ENCODE data around the gene PLEKHA8. TPM values are rescaled to one million over a fixed set of nuclear protein-coding genes. Genes with fewer than 3 reads are reported as not detected.

The PLEKHA8 gene
- total and polyA plus RNA-seq, 12 donors = 2.1 to 14.5 (median 6.3) TPM

DNA sequence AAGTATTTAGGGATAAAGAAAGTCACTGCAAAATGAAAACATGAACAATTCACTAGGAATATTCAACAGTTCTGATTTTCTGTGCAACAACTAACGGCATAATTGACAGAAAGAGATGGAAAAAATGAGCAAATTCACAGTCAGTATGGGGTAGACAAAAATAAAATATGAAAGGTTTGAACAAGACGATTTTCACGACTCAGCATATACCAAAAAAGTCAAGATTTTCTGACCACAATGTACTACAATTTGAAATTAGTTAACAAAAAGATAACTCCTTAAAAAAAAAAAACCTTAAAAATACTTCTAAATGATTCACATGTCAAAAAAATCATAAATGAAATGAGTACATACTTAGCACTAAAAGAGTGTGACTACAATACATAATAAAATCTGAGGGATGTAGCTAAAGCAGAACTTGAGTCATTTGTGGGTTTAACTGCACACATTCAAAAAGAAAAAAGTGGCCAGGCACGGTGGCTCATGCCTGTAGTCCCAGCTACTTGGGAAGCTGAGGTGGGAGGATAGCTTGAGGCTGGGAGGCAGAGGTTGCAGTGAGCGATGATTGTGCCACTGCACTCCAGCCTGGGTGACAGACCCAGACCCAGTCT, 84.0 kb downstream of the PLEKHA8 start:
- Histone ChIP-seq H3K9me3 (replicated peaks in 1 of 3) (peaks cover 0 to 4% (median 0%) of the 10 kb centered on the region in 3 donors), H3K4me3 (no peak overlapping the region), H3K27me3 (no peaks in the 10 kb centered on the region), H3K36me3 (replicated peaks in 1 of 2) (no peaks in the 10 kb centered on the region), H3K4me1 (replicated peaks in 1 of 2) (no peaks in the 10 kb centered on the region), H3K27ac (no peak overlapping the region)
- no peak for TF ChIP-seq POLR2A (IDR thresholded peaks at IDR 0.05)
- TF ChIP-seq, protein P1, sequence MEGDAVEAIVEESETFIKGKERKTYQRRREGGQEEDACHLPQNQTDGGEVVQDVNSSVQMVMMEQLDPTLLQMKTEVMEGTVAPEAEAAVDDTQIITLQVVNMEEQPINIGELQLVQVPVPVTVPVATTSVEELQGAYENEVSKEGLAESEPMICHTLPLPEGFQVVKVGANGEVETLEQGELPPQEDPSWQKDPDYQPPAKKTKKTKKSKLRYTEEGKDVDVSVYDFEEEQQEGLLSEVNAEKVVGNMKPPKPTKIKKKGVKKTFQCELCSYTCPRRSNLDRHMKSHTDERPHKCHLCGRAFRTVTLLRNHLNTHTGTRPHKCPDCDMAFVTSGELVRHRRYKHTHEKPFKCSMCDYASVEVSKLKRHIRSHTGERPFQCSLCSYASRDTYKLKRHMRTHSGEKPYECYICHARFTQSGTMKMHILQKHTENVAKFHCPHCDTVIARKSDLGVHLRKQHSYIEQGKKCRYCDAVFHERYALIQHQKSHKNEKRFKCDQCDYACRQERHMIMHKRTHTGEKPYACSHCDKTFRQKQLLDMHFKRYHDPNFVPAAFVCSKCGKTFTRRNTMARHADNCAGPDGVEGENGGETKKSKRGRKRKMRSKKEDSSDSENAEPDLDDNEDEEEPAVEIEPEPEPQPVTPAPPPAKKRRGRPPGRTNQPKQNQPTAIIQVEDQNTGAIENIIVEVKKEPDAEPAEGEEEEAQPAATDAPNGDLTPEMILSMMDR (IDR thresholded peaks at IDR 0.05) = no peak
- no peak for DNase-seq
- intact Hi-C loops (cut with DNase I) = no loop called here
- 89 to 98% (median 94%) methylated on average over 5 of the region's 5 CpGs for WGBS, 4 donors

DNA sequence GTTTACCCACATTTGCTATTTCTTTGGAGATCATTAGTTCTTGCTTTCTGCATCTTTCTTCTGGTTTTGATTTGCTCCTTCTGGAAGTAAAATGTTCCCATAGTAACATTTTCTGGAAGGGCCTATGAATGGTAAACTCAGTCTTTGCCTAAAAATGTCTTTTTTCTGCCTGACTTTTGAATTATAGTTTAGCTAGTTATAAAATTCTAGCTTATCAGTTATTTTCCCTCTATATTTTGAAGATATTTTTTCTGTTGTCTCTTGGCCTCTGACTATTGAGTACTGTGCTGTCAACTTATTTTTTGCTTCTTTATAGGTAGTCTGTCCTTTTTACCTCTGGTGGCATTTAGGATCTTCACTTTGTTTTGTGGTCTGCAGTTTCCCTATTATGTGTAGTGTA, 84.9 kb downstream of the PLEKHA8 start:
- no peak for DNase-seq
- H3K36me3 ChIP-seq (replicated peaks in 1 of 2) = no peaks in the 10 kb centered on the region
- no peaks in the 10 kb centered on the region for H3K4me1 ChIP-seq (replicated peaks in 1 of 2)
- peaks cover 0 to 4% (median 0%) of the 10 kb centered on the region in 3 donors for H3K9me3 ChIP-seq (replicated peaks in 1 of 3)
- TF ChIP-seq POLR2A (IDR thresholded peaks at IDR 0.05) = no peak
- TF ChIP-seq, protein P1 (IDR thresholded peaks at IDR 0.05) = no peak
- intact Hi-C loops (cut with DNase I) = no loop called here
- H3K27me3 ChIP-seq = no peaks in the 10 kb centered on the region
- no peak overlapping the region for H3K4me3 ChIP-seq
- H3K27ac ChIP-seq = no peak overlapping the region

DNA sequence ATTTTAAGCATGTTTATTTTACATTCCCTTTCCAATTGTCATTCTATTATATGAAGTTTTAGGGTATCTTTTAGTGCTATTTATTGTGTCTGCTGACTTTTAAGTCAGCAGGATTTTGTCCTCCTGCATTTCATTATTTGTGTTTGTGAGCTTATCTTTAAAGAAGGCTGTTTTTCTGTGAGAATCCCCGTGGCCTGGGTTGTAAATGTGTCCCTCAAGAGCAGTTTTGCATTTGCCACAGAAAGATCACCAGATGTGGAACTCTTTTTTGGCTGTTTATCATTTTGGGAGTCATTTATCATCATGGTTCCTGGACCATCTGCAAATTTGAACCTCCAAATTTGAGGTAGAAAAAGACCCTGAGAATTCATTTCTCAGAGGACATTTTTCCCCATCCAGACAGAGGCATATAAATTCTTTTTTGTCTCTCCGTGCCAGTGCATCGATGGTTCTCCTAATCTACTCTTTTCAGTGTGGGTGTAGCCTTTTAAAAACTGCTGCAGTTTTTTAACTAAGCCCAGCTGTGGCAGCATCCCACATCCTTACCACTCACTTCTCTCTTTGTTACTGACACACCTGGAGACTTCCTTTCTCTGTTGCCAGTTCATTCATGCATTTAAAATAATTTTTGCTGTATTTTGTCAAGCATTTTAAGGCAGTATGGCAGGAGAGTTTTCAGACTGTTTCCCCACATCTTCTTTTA, 86.5 kb downstream of the PLEKHA8 start:
- no peaks in the 10 kb centered on the region for H3K4me1 ChIP-seq (replicated peaks in 1 of 2)
- no peaks in the 10 kb centered on the region for H3K36me3 ChIP-seq (replicated peaks in 1 of 2)
- 77 to 91% (median 85%) methylated on average over 3 of the region's 3 CpGs for WGBS, 4 donors
- no peak for DNase-seq
- intact Hi-C loops (cut with DNase I) = no loop called here
- H3K9me3 ChIP-seq (replicated peaks in 1 of 3) = peaks cover 0 to 4% (median 0%) of the 10 kb centered on the region in 3 donors
- no peak overlapping the region for H3K27ac ChIP-seq
- no peaks in the 10 kb centered on the region for H3K27me3 ChIP-seq
- H3K4me3 ChIP-seq = no peak overlapping the region
- no peak for TF ChIP-seq POLR2A (IDR thresholded peaks at IDR 0.05)
- TF ChIP-seq, protein P1 (IDR thresholded peaks at IDR 0.05) = no peak

DNA sequence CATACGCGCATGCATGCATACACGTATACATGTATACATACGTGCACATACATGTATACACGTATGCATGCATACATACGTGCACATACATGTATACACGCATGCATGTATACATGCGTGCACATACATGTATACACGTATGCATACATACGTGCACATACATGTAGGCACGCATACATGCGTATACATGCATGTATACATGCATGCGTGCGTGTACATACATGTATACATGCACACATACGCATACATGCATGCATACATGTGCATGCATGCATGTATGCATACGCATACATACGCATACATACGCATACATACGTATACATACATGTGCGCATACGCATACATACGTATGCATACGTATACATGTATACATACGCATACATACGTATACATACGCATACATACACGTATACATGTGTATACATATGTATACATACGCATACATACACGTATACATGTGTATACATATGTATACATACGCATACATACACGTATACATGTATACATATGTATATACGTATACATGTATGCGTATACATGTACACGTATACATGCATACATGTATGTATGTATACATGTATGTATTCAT, 87.6 kb downstream of the PLEKHA8 start:
- no peak for DNase-seq
- WGBS, 4 donors = 86 to 88% (median 87%) methylated on average over 30 to 34 of the region's 34 CpGs
- Histone ChIP-seq H3K9me3 (replicated peaks in 1 of 3) (peaks cover 0 to 4% (median 0%) of the 10 kb centered on the region in 3 donors), H3K4me1 (replicated peaks in 1 of 2) (no peaks in the 10 kb centered on the region), H3K27me3 (no peaks in the 10 kb centered on the region), H3K4me3 (no peak overlapping the region), H3K36me3 (replicated peaks in 1 of 2) (no peaks in the 10 kb centered on the region), H3K27ac (no peak overlapping the region)
- intact Hi-C loops (cut with DNase I) = no loop called here
- TF ChIP-seq, protein P1 (IDR thresholded peaks at IDR 0.05) = no peak
- TF ChIP-seq POLR2A (IDR thresholded peaks at IDR 0.05) = no peak

Measured in adrenal gland (tissue), 12 donors.